Endothelial cell (in vitro differentiated cells): ENCODE measurements around the gene CCND3. TPM values are rescaled to one million over a fixed set of nuclear protein-coding genes. Genes with fewer than 3 reads are reported as not detected.

Source experiments
- DNase-seq: peaks from one replicate; pipeline ENCODE4 v3.0.0; 2021; ENCODE audit warnings: low spot score
- H3K27ac Mint-ChIP-seq: one replicate; pipeline ENCODE4 v1.8.0; 2021; ENCODE audit warnings: mixed read lengths, inconsistent platforms; ENCODE audit not compliant: unreplicated experiment
- H3K27me3 Mint-ChIP-seq: one replicate; pipeline ENCODE4 v1.8.0; 2021; ENCODE audit warnings: mild to moderate bottlenecking, moderate library complexity, mixed read lengths, inconsistent platforms; ENCODE audit not compliant: unreplicated experiment
- H3K36me3 Mint-ChIP-seq: one replicate; pipeline ENCODE4 v1.8.0; 2021; ENCODE audit warnings: mild to moderate bottlenecking, low read depth, mixed read lengths, inconsistent platforms; ENCODE audit not compliant: unreplicated experiment
- H3K4me1 Mint-ChIP-seq: one replicate; pipeline ENCODE4 v1.8.0; 2021; ENCODE audit warnings: mild to moderate bottlenecking, mixed read lengths, inconsistent platforms; ENCODE audit not compliant: unreplicated experiment
- H3K4me3 Mint-ChIP-seq: one replicate; pipeline ENCODE4 v1.8.0; 2021; ENCODE audit warnings: mild to moderate bottlenecking, mixed read lengths, inconsistent platforms; ENCODE audit not compliant: unreplicated experiment
- H3K9me3 Mint-ChIP-seq: one replicate; pipeline ENCODE4 v1.8.0; 2021; ENCODE audit warnings: mixed read lengths, inconsistent platforms; ENCODE audit not compliant: unreplicated experiment
- CTCF ChIP-seq: fragments of 200-600 bp; sonication (generic); IDR thresholded peaks from one replicate; pipeline ENCODE4 v1.5.0; 2021; ENCODE audit warnings: antibody characterized with exemption; ENCODE audit not compliant: unreplicated experiment
- total RNA-seq: library from RNA; stranded (reverse); fragmentation: NEBNext Ultra II Directional; extraction: Animal tissue kit (Norgen Biotek cat#: 25700); gene quantifications from one replicate; pipeline ENCODE4 v1.2.1, GENCODE V29; 2021; ENCODE audit not compliant: unreplicated experiment

Gene CCND3
- total RNA-seq, 1 donor from 2014 or later: 39.3 TPM

- H3K4me3 Mint-ChIP-seq: peak overlapping the region; percentile 97
- peak overlapping the region; percentile 99 for H3K27ac Mint-ChIP-seq
- peaks cover 12% of the 10 kb centered on the region for H3K36me3 Mint-ChIP-seq
- no peak for DNase-seq
- H3K4me1 Mint-ChIP-seq: peaks cover 26% of the 10 kb centered on the region
- no peak for TF ChIP-seq CTCF
- H3K27me3 Mint-ChIP-seq: peaks cover 8% of the 10 kb centered on the region
- H3K9me3 Mint-ChIP-seq: no peaks in the 10 kb centered on the region
These were observed 19.5 kb downstream of the CCND3 start for GRCh38 chr6:41922154-41922553.

DNA sequence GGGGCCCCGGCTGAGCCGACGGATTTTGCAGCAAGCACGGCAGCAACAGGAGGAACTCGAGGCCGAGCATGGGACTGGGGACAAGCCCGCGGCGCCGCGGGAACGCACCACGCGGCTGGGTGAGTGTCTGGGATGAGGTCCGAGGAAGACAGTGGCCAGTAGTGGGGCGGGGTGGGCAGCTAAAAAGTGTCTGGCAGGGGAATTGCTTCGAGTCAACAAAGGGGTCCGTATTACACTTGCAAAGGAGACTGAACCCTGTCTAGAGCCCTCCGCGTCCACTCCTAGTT lies 20.0 kb downstream of the CCND3 start:
- Mint-ChIP-seq H3K27me3 (peaks cover 8% of the 10 kb centered on the region), H3K27ac (peak overlapping the region; percentile 99), H3K4me3 (peak overlapping the region; percentile 97), H3K4me1 (peaks cover 26% of the 10 kb centered on the region), H3K36me3 (peaks cover 12% of the 10 kb centered on the region), H3K9me3 (no peaks in the 10 kb centered on the region)
- TF ChIP-seq CTCF: no peak
- no peak for DNase-seq

DNA sequence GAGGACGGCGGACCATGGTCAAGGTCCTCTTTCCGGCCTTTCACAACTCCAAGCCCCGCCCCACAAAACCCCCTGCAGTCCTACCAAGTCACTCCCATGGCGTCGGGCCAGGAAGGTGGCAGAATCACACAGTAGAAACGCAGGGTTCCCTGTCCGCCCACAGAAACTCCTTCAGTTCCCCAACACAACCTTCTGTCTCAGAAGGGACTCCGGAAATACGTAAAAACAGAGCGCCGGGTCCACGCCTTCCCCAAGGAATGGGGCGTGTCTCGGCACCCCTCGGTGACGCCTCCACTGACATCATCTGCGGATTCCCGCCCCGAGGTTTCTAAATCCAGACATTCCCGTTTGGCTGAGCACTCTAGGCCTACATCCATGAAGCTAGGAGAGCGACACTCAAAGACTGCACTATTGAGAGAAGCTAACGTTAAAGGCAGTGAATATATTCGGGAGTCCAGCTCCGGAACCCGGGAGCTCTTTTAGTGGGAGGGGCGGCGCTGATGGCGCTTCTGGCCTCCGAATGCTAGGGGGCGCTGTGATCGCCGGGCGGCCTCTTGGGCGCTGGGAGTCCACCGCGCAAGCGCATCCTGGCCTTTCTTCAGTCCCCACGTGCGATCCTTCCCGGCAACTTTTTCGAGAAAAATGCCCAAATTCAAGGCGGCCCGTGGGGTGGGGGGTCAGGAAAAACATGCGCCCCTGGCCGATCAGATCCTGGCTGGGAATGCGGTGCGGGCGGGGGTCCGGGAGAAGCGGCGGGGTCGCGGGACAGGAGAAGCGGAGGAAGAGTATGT lies 20.5 kb downstream of the CCND3 start, which contains the start of the genes BYSL and MED20:
TSS of gene BYSL (plus strand) at position 579 of the 791 bp plus-strand sequence. CDS start at position 643, 64 bp downstream.
TSS of gene MED20 (minus strand) at position 219 of the 791 bp plus-strand sequence. CDS start at position 98, 121 bp downstream.
- H3K27ac Mint-ChIP-seq: peak within 1 kb of the TSS; percentile 99
- H3K27me3 Mint-ChIP-seq: peaks cover 8% of the 10 kb centered on the region
- peak; percentile 95 for DNase-seq
- no peaks in the 10 kb centered on the region for H3K9me3 Mint-ChIP-seq
- H3K36me3 Mint-ChIP-seq: peaks cover 12% of the 10 kb centered on the region
- peak within 1 kb of the TSS; percentile 97 for H3K4me3 Mint-ChIP-seq
- peaks cover 26% of the 10 kb centered on the region for H3K4me1 Mint-ChIP-seq
- TF ChIP-seq CTCF: peak; percentile 92

DNA sequence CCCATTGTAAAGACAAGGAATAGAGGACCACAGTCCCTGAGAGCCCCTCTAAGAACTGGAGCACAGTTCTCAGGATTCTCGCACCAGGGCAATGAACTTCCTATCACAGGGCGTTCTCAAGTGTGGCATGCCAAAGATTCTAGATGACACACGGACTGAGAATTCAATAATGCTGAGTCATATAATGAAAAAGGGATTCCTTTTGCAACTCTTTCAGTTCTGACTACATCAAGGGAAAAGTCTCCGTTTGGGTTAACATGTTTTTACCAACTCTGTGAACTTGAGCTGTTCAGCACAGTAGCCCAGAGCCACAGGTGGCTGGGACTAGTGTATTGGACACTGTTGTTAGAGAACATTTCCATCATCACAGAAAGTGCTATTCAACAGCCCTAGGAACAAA lies 24.1 kb downstream of the CCND3 start:
- H3K4me1 Mint-ChIP-seq: peaks cover 32% of the 10 kb centered on the region
- H3K27me3 Mint-ChIP-seq: peaks cover 12% of the 10 kb centered on the region
- TF ChIP-seq CTCF: no peak
- no peaks in the 10 kb centered on the region for H3K9me3 Mint-ChIP-seq
- no peak overlapping the region for H3K4me3 Mint-ChIP-seq
- no peak overlapping the region for H3K27ac Mint-ChIP-seq
- H3K36me3 Mint-ChIP-seq: peaks cover 8% of the 10 kb centered on the region
- DNase-seq: no peak

- peaks cover 16% of the 10 kb centered on the region for H3K4me1 Mint-ChIP-seq
- H3K4me3 Mint-ChIP-seq: peak overlapping the region; percentile 57
- no peaks in the 10 kb centered on the region for H3K9me3 Mint-ChIP-seq
- DNase-seq: no peak
- H3K27ac Mint-ChIP-seq: peak overlapping the region; percentile 97
- TF ChIP-seq CTCF: no peak
- peaks cover 5% of the 10 kb centered on the region for H3K27me3 Mint-ChIP-seq
- H3K36me3 Mint-ChIP-seq: peaks cover 8% of the 10 kb centered on the region
These were observed 26.6 kb downstream of the CCND3 start for GRCh38 chr6:41914869-41915530.
